IPS-18a (cell line): ENCODE measurements around the gene DYRK3.

ENCODE experiments used
- H3K27ac ChIP-seq: one replicate; pipeline ENCODE4 v1.5.1; 2013; ENCODE audit warnings: low read length
- H3K27me3 ChIP-seq: one replicate; pipeline ENCODE4 v1.6.1; 2013; ENCODE audit warnings: mild to moderate bottlenecking, low read length; ENCODE audit not compliant: control insufficient read depth, insufficient read depth
- H3K36me3 ChIP-seq: one replicate; pipeline ENCODE4 v1.6.1; 2013; ENCODE audit warnings: low read depth, low read length; ENCODE audit not compliant: control insufficient read depth
- H3K4me1 ChIP-seq: one replicate; pipeline ENCODE4 v1.6.1; 2013; ENCODE audit warnings: low read depth, low read length; ENCODE audit not compliant: control insufficient read depth
- H3K4me3 ChIP-seq: one replicate; pipeline ENCODE4 v1.5.1; 2013; ENCODE audit warnings: low read length
- H3K9ac ChIP-seq: one replicate; pipeline ENCODE4 v1.6.1; 2013; ENCODE audit warnings: mild to moderate bottlenecking, low read length, moderate library complexity
- H3K9me3 ChIP-seq: one replicate; pipeline ENCODE4 v1.6.1; 2013; ENCODE audit warnings: low read depth, low read length; ENCODE audit not compliant: control insufficient read depth

DYRK3 gene

GRCh38 chr1:206635080-206635977, at the start of gene DYRK3:
Gene DYRK3, plus strand, starts transcription at chr1:206635536. Its CDS starts 168 bp downstream, at chr1:206635704.
- Histone ChIP-seq H3K4me1 (peaks cover 24% of the 10 kb centered on the region), H3K27ac (no peak within 1 kb of the TSS), H3K4me3 (peak within 1 kb of the TSS; percentile 82), H3K36me3 (no peaks in the 10 kb centered on the region), H3K9me3 (no peaks in the 10 kb centered on the region), H3K27me3 (peaks cover 21% of the 10 kb centered on the region), H3K9ac (peak within 1 kb of the TSS; percentile 67)

- no peak overlapping the region for H3K4me3 ChIP-seq
- no peak overlapping the region for H3K27ac ChIP-seq
- no peaks in the 10 kb centered on the region for H3K9me3 ChIP-seq
- peaks cover under 1% of the 10 kb centered on the region for H3K36me3 ChIP-seq
- no peaks in the 10 kb centered on the region for H3K4me1 ChIP-seq
- no peaks in the 10 kb centered on the region for H3K27me3 ChIP-seq
- H3K9ac ChIP-seq = no peak overlapping the region
Measured at GRCh38 chr1:206586501-206587445, 48.6 kb upstream of the DYRK3 start.

GRCh38 chr1:206587904-206588303, 47.4 kb upstream of the DYRK3 start:
- Histone ChIP-seq H3K4me1 (no peaks in the 10 kb centered on the region), H3K27me3 (no peaks in the 10 kb centered on the region), H3K4me3 (no peak overlapping the region), H3K36me3 (peaks cover 9% of the 10 kb centered on the region), H3K27ac (no peak overlapping the region), H3K9me3 (no peaks in the 10 kb centered on the region), H3K9ac (no peak overlapping the region)

GRCh38 chr1:206588492-206588891, 46.8 kb upstream of the DYRK3 start:
- H3K36me3 ChIP-seq = peaks cover 9% of the 10 kb centered on the region
- H3K27ac ChIP-seq = no peak overlapping the region
- H3K9me3 ChIP-seq = no peaks in the 10 kb centered on the region
- no peaks in the 10 kb centered on the region for H3K27me3 ChIP-seq
- no peak overlapping the region for H3K4me3 ChIP-seq
- no peaks in the 10 kb centered on the region for H3K4me1 ChIP-seq
- no peak overlapping the region for H3K9ac ChIP-seq

GRCh38 chr1:206589206-206589605, 46.1 kb upstream of the DYRK3 start:
- no peak overlapping the region for H3K4me3 ChIP-seq
- H3K4me1 ChIP-seq = no peaks in the 10 kb centered on the region
- H3K9ac ChIP-seq = no peak overlapping the region
- peaks cover 9% of the 10 kb centered on the region for H3K36me3 ChIP-seq
- H3K27ac ChIP-seq = no peak overlapping the region
- no peaks in the 10 kb centered on the region for H3K9me3 ChIP-seq
- no peaks in the 10 kb centered on the region for H3K27me3 ChIP-seq

GRCh38 chr1:206590025-206590758, 45.1 kb upstream of the DYRK3 start:
- Histone ChIP-seq H3K4me1 (no peaks in the 10 kb centered on the region), H3K27me3 (no peaks in the 10 kb centered on the region), H3K4me3 (no peak overlapping the region), H3K27ac (no peak overlapping the region), H3K9me3 (no peaks in the 10 kb centered on the region), H3K9ac (no peak overlapping the region), H3K36me3 (peaks cover 15% of the 10 kb centered on the region)

- H3K36me3 ChIP-seq = peaks cover 22% of the 10 kb centered on the region
- H3K27me3 ChIP-seq = no peaks in the 10 kb centered on the region
- no peaks in the 10 kb centered on the region for H3K9me3 ChIP-seq
- no peak overlapping the region for H3K27ac ChIP-seq
- no peak overlapping the region for H3K9ac ChIP-seq
- H3K4me1 ChIP-seq = no peaks in the 10 kb centered on the region
- no peak overlapping the region for H3K4me3 ChIP-seq
Measured at GRCh38 chr1:206591226-206591625, 44.1 kb upstream of the DYRK3 start.

GRCh38 chr1:206591696-206592095, 43.6 kb upstream of the DYRK3 start:
- no peaks in the 10 kb centered on the region for H3K27me3 ChIP-seq
- H3K9ac ChIP-seq = no peak overlapping the region
- no peaks in the 10 kb centered on the region for H3K4me1 ChIP-seq
- H3K27ac ChIP-seq = no peak overlapping the region
- no peaks in the 10 kb centered on the region for H3K9me3 ChIP-seq
- H3K4me3 ChIP-seq = no peak overlapping the region
- H3K36me3 ChIP-seq = peaks cover 22% of the 10 kb centered on the region

GRCh38 chr1:206593351-206593925, 41.9 kb upstream of the DYRK3 start:
- Histone ChIP-seq H3K27ac (no peak overlapping the region), H3K36me3 (peaks cover 31% of the 10 kb centered on the region), H3K4me1 (no peaks in the 10 kb centered on the region)

GRCh38 chr1:206595581-206596318, 39.6 kb upstream of the DYRK3 start:
- no peaks in the 10 kb centered on the region for H3K4me1 ChIP-seq
- no peak overlapping the region for H3K27ac ChIP-seq
- no peak overlapping the region for H3K9ac ChIP-seq
- H3K4me3 ChIP-seq = no peak overlapping the region
- H3K36me3 ChIP-seq = peaks cover 41% of the 10 kb centered on the region
- no peaks in the 10 kb centered on the region for H3K9me3 ChIP-seq
- no peaks in the 10 kb centered on the region for H3K27me3 ChIP-seq

More at GRCh38 chr1:206593351-206593925, 41.9 kb upstream of the DYRK3 start:
- Histone ChIP-seq H3K27me3 (no peaks in the 10 kb centered on the region), H3K9ac (no peak overlapping the region), H3K9me3 (no peaks in the 10 kb centered on the region), H3K4me3 (no peak overlapping the region)
